IPS-18a (cell line): Measurements from ENCODE around the gene PDE4D.
A peak's percentile ranks its signal among the peaks of the same experiment; 100 is the strongest.

Source experiments
- H3K27ac ChIP-seq: one replicate; pipeline ENCODE4 v1.5.1; 2013; ENCODE audit warnings: low read length
- H3K27me3 ChIP-seq: one replicate; pipeline ENCODE4 v1.6.1; 2013; ENCODE audit warnings: mild to moderate bottlenecking, low read length; ENCODE audit not compliant: control insufficient read depth, insufficient read depth
- H3K36me3 ChIP-seq: one replicate; pipeline ENCODE4 v1.6.1; 2013; ENCODE audit warnings: low read depth, low read length; ENCODE audit not compliant: control insufficient read depth
- H3K4me1 ChIP-seq: one replicate; pipeline ENCODE4 v1.6.1; 2013; ENCODE audit warnings: low read depth, low read length; ENCODE audit not compliant: control insufficient read depth
- H3K4me3 ChIP-seq: one replicate; pipeline ENCODE4 v1.5.1; 2013; ENCODE audit warnings: low read length
- H3K9ac ChIP-seq: one replicate; pipeline ENCODE4 v1.6.1; 2013; ENCODE audit warnings: mild to moderate bottlenecking, low read length, moderate library complexity
- H3K9me3 ChIP-seq: one replicate; pipeline ENCODE4 v1.6.1; 2013; ENCODE audit warnings: low read depth, low read length; ENCODE audit not compliant: control insufficient read depth

Gene PDE4D

GRCh38 chr5:59779453-59779852, 114.1 kb downstream of the PDE4D start:
- Histone ChIP-seq H3K4me1 (peaks cover 9% of the 10 kb centered on the region), H3K27me3 (no peaks in the 10 kb centered on the region), H3K9me3 (no peaks in the 10 kb centered on the region), H3K4me3 (no peak overlapping the region), H3K9ac (no peak overlapping the region), H3K27ac (no peak overlapping the region), H3K36me3 (no peaks in the 10 kb centered on the region)

- Histone ChIP-seq H3K9me3 (no peaks in the 10 kb centered on the region), H3K36me3 (no peaks in the 10 kb centered on the region), H3K27me3 (no peaks in the 10 kb centered on the region), H3K9ac (no peak overlapping the region), H3K4me1 (peaks cover 9% of the 10 kb centered on the region), H3K27ac (no peak overlapping the region), H3K4me3 (no peak overlapping the region)
Measured at GRCh38 chr5:59777028-59777427, 116.5 kb downstream of the PDE4D start.

GRCh38 chr5:59773294-59773693, 120.2 kb downstream of the PDE4D start:
- Histone ChIP-seq H3K27ac (no peak overlapping the region), H3K9ac (no peak overlapping the region), H3K9me3 (no peaks in the 10 kb centered on the region), H3K27me3 (peaks cover 17% of the 10 kb centered on the region), H3K4me3 (no peak overlapping the region), H3K36me3 (no peaks in the 10 kb centered on the region), H3K4me1 (peaks cover 18% of the 10 kb centered on the region)

- Histone ChIP-seq H3K4me1 (peaks cover 18% of the 10 kb centered on the region), H3K27me3 (peaks cover 23% of the 10 kb centered on the region), H3K4me3 (no peak overlapping the region), H3K36me3 (no peaks in the 10 kb centered on the region), H3K9me3 (no peaks in the 10 kb centered on the region), H3K9ac (no peak overlapping the region), H3K27ac (no peak overlapping the region)
Measured at GRCh38 chr5:59772757-59773156, 120.8 kb downstream of the PDE4D start.

- no peaks in the 10 kb centered on the region for H3K9me3 ChIP-seq
- no peak overlapping the region for H3K27ac ChIP-seq
- H3K27me3 ChIP-seq: peaks cover 28% of the 10 kb centered on the region
- no peak overlapping the region for H3K9ac ChIP-seq
- H3K4me1 ChIP-seq: peaks cover 18% of the 10 kb centered on the region
- no peaks in the 10 kb centered on the region for H3K36me3 ChIP-seq
- H3K4me3 ChIP-seq: no peak overlapping the region
Measured at GRCh38 chr5:59772206-59772605, 121.3 kb downstream of the PDE4D start.

DNA sequence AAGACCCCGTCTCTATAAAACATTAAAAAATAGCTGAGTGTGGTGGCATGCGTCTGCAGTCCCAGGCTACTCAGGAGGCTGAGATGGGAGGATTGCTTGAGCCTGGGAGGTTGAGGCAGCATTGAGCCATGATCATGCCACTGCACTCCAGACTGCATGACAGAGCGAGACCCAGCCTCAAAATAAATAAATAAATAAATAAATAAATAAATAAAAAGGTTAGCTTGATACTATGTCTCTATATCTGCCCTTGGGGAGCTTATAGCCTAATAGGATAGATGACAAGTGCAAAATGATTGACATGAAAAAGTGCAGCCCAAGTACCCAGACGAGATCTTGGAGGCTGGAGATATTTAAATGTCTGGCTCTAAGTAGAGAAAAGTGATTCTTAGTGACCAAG, 122.6 kb downstream of the PDE4D start:
- H3K36me3 ChIP-seq: no peaks in the 10 kb centered on the region
- H3K9ac ChIP-seq: no peak overlapping the region
- no peak overlapping the region for H3K27ac ChIP-seq
- H3K4me1 ChIP-seq: peaks cover 9% of the 10 kb centered on the region
- H3K4me3 ChIP-seq: no peak overlapping the region
- no peaks in the 10 kb centered on the region for H3K9me3 ChIP-seq
- H3K27me3 ChIP-seq: peaks cover 37% of the 10 kb centered on the region

DNA sequence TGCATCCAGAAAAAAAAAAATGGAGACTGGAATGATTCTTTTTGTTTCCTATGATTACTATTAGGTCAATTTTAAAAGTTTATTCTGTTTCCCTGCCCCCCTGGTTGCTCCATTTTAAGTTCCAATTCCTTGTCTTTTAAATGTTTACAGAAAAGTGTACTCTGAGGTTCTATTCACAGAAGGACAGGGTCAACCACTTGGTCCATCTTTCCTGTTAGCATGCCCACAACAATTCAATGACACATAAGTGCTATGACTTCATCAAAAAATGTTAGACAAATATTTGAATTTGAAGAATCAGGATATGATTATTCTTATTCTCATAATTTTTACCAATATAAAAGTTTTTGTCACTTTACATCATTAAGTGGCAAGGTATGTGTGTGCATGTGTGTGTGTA, 123.7 kb downstream of the PDE4D start:
- no peak overlapping the region for H3K4me3 ChIP-seq
- no peak overlapping the region for H3K9ac ChIP-seq
- peaks cover 37% of the 10 kb centered on the region for H3K27me3 ChIP-seq
- no peaks in the 10 kb centered on the region for H3K36me3 ChIP-seq
- H3K9me3 ChIP-seq: no peaks in the 10 kb centered on the region
- no peak overlapping the region for H3K27ac ChIP-seq
- H3K4me1 ChIP-seq: peaks cover 9% of the 10 kb centered on the region

GRCh38 chr5:59769041-59769360, 124.5 kb downstream of the PDE4D start:
- H3K4me3 ChIP-seq: peak overlapping the region; percentile 62
- H3K27me3 ChIP-seq: peaks cover 37% of the 10 kb centered on the region
- no peak overlapping the region for H3K27ac ChIP-seq
- no peaks in the 10 kb centered on the region for H3K36me3 ChIP-seq
- no peaks in the 10 kb centered on the region for H3K9me3 ChIP-seq
- peaks cover 9% of the 10 kb centered on the region for H3K4me1 ChIP-seq
- no peak overlapping the region for H3K9ac ChIP-seq

DNA sequence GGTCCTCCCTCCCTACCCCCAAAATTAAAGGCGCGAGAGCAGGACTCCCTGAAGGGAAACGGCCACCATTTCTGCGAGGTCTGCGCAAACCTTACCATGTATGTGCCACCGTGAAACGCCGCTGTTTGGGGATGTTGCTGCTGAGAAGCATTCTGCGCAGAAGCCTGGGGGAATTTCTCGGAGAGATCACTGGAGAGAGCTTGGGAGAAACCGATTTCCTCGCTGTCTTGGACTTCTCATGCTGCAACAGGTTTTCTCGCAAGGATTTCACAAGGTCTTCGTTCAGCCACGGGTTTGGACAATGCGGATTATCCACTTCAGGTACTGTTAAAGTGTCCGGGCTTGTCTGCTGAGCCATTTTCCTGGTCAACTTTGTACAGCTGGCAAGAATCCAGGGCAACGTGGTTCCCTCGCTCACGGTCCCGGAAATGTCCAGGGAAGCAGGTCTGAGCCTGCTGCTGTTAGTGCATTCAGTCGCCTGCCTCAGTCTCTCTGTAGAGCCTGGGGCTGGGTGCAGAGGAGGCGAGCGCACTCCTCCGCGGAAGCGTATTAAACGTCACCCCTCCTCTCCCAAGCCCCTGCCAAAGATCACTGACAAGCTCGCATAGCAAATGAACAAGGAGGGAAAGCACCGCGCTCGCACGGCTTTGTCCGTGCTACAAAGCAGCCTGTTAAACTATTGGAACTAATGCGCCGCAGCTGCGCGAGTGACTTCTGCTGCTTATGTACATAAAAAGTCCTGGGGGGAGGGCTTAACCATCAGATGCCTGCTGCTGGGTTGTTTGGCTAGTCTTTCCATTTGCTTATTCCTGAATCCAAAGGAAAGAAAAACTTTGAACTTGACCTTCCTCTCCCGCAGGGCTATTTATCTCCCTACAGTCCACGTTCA, 125.1 kb downstream of the PDE4D start:
- H3K4me3 ChIP-seq: peak overlapping the region; percentile 62
- peaks cover 9% of the 10 kb centered on the region for H3K4me1 ChIP-seq
- H3K27me3 ChIP-seq: peaks cover 37% of the 10 kb centered on the region
- H3K9me3 ChIP-seq: no peaks in the 10 kb centered on the region
- H3K9ac ChIP-seq: no peak overlapping the region
- H3K27ac ChIP-seq: no peak overlapping the region
- H3K36me3 ChIP-seq: no peaks in the 10 kb centered on the region

- H3K27me3 ChIP-seq: peaks cover 37% of the 10 kb centered on the region
- no peaks in the 10 kb centered on the region for H3K9me3 ChIP-seq
- peaks cover 9% of the 10 kb centered on the region for H3K4me1 ChIP-seq
- no peak overlapping the region for H3K9ac ChIP-seq
- H3K36me3 ChIP-seq: no peaks in the 10 kb centered on the region
- peak overlapping the region; percentile 62 for H3K4me3 ChIP-seq
- no peak overlapping the region for H3K27ac ChIP-seq
Measured at GRCh38 chr5:59767681-59768151, 125.8 kb downstream of the PDE4D start.

DNA sequence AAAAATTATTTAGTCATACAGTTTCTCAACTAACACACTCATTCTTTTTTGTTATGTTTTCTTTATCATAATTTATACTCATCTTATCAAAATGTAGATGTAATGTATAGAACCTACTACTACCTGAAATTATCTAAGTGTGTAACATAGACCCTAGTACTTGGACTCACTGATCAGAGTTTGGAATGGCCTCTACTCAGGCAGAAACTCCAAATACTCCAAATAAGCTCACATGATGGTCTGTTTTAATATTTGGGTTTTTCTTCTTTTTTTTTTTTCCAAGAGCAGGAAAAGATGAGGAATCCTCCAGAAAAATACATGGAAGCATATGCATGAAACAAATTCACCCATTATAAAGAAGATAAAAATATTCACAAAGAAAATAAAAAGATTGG, 126.3 kb downstream of the PDE4D start:
- H3K4me1 ChIP-seq: peaks cover 9% of the 10 kb centered on the region
- no peak overlapping the region for H3K4me3 ChIP-seq
- H3K36me3 ChIP-seq: no peaks in the 10 kb centered on the region
- H3K27me3 ChIP-seq: peaks cover 37% of the 10 kb centered on the region
- no peak overlapping the region for H3K27ac ChIP-seq
- H3K9ac ChIP-seq: no peak overlapping the region
- no peaks in the 10 kb centered on the region for H3K9me3 ChIP-seq
